ENCODE data around the gene ZNF683.
"Not testable (repeated sequence)": the region's sequence is repeated elsewhere in the genome, so short reads cannot be mapped to it uniquely, and the experiment has no call there.

Gene ZNF683

DNA sequence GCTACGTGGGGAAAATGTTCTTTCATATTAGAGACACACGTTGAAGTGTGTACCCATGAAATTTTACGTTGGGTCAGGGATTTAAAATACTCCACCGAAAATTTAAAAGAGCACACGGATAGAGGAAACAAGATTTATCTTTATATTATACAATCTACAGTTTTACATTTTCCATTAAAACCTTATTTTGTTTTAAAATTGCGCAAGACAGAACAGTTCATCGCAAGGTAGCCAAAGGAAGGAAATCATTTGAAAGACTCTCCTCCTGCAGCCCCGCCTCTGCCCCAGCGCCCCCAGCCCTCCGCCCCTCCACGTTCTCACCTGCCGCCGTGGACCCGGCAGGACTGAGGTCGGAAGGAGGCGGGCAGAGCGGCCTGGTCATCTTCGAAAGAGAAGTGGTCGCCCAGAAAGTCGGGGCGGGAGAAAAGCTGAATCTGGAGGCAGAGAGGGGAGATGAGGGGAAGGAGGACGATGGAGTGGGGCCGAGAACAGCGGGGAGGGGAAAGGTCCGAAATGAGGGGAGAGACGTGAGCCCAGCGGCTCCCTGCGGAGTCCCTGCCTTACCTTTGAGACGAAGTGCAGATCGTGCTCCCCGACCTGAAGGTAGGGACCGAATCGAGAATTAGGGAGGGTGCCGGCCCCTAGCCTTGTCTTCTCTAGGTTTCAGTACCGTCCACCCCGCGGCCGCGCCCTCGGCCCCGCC is 36.6 kb downstream of the ZNF683 start:
- no peak for DNase-seq

DNA sequence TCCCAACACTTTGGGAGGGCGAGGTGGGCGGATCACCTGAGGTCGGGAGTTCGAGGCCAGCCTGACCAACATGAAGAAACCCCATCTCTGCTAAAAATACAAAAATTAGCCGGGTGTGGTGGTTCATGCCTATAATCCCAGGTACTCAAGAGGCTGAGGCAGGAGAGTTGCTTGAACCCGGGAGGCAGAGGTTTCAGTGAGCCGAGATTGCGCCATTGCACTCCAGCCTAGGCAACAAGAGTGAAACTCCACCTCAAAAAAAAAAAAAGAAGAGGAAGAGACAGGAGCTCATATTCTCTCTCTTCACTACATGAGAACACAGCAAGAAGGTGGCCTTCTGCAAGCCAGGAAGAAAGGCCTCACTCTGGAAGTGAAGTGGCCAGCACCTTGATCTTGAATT is 39.2 kb downstream of the ZNF683 start:
- not testable (repeated sequence) for DNase-seq

DNA sequence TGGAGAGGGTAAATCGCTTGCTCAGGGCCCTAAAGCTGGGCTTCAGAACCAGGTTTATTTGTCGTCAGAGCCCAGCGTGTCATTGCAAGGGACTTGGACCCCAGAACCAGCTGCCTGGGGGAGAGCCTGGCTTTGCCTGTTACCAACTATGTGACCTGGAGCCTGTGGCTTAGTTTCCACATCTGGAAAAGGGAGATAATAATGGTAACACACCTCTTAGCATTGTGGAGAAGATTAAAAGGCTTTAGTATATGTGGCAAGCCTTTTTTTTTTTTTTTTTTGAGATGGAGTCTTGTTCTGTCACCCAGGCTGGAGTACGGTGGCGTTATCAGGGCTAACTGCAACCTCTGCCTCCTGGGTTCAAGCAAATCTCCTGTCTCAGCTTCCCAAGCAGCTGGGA is 42.3 kb downstream of the ZNF683 start:
- DNase-seq: no peak

DNA sequence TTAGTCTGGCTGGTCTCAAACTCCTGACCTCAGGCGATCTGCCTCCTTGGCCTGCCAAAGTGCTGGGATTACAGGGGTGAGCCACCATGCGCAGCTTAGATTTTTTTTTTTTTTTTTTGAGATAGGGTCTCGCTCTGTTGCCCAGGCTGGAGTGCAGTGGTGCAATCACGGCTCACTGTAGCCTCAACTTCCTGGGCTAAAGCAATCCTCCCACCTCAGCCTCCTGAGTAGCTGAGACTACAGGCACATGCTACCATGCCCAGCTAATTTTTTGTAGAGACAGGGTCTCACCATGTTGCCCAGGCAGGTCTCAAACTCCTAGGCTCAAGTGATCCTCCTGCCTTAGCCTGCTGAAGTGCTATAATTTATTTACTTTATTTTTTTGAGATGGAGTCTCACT is 43.2 kb downstream of the ZNF683 start:
- not testable (repeated sequence) for DNase-seq

DNA sequence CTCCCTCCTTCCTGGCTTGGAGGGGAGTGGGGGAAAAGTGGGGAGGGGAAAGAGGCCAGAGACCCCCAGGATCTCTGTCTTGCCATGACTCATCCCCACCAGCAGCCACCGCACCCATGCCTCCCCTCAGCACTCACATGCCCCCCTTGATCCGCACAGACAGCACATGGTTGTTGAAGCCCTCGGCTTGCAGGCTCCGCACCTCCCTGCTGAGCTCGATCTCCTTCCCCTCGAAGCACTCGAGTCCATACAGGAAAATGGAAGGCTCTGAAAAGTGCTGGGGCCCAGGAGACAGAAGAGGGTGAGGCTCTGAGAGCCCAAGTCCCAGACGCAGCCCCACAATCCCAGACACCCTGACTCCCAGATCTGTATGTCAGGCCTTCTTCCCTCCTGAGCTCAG is 44.0 kb downstream of the ZNF683 start:
- no peak for DNase-seq

DNA sequence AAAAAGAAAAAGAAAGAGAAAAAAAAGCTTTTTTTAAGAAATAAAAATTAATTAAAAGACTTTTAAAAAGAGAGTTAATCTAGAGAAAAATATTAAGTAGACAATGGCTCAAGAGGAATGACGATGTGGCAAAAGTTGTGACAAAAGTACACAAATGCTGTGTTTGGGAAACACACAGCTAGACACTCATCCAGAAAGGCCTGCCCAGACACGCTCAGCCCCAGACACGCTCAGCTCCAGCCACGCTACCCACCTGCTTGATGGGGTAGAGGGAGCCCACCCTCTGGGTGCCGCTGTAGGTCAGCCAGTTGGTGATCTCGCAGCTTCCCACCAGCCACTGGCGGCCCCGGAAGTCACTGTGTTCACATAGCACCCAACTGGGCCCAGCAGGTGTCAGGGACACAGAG is 44.6 kb downstream of the ZNF683 start:
- no peak for DNase-seq

DNA sequence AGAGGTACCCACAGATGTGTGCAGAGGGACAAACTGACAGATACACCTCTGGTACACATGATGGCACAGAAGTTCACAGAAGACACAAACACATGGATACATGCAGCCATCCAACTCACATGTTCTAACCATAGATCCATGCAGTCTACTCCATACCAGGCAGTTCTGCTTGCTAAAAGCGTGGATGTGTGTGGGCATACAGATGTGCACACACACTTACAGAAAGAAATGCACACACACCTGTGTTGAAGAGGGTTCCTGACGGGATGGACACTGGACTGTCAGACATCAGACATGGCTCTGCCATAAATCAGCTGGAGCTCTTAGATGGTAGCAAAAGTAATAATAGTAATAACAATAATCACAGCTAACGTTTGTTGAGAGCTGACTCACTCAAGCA is 48.0 kb downstream of the ZNF683 start:
- DNase-seq: no peak

DNA sequence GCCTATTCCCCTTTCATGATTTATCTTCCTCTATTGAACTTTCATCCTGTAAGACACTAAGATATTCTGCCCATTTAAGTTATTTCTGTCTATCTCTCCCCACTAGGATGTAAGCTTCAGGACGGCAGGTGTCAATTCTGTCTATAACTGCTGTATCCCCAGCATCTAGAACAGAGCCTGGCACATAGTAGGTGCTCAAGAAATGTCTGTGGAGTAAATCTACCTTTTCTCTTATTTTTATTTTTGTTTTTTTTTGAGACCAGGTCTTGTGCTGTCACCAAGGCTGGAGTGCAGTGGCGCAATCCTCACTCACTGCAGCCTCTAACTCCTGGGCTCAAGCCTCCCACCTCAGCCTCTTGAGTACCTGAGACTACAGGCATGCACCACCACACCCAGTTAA is 49.2 kb downstream of the ZNF683 start:
- no peak for DNase-seq

DNA sequence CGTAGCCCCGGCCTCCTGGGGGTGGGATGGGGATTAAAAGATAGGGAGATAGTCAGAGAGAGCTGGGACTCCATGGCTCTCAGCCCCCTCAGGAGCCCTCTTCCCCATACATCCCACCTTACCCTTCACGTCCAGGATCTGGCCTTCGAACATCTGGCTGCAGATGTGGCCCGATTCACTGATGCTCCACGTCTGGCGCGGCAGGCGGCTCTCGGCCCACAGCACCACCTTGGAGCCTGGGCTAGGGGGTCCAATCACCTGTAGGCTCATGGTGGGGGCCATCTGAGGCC is 50.6 kb downstream of the ZNF683 start:
- no peak for DNase-seq

DNA sequence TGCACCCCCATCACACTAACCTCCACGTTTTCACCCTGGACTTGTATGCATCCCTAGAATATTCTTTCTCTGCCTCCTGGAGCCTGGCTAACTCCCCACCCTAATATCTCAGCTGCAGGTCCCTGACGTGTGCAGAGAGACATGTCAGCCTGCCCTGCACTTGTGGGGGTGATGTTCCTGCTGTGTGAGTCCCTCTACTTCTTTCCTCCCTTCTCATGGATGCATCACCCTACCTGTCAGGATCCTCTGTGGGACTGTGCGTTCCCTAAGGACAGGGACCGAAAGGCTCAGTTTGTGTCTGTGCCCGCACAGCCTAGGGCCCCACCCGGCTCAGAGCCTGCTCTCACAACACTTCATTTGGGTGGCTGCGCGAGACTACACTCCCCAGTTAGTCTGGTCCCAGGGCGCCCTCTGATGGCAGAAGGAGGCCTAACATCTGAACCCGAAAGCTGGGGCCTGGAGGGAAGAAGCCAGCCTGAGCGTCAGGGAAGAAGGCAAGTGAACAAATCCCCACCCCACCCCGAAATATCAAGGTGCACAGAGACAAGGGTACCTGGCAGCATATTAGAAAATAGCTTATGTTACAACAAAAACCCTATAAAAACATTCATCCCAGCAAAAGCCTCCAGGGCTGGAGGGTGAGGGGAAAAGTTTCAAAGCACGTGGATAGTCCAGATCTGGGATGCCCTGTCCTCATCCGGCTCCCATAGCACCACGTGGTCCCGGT is 51.1 kb downstream of the ZNF683 start:
- DNase-seq: peak; percentile 100

DNA sequence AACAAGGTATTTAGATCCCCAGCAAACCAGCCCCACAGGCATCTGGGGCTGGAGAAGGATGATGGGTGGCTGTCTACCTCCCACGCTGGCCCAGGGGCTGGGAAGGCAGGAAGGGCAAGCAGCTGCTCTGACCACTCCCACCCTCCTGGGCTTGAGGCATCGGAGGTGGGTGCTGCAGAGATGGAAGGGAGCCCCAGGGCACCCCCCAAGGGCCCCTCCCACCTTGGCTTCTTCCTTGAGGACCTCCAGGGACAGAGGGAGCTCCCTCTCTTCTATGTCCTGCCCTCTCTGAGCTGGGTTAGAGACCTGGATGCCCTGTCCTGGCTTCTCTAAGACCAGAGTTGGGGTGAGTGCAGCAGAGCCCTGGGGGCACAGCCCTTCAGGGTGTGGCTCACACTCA is 51.7 kb downstream of the ZNF683 start:
- peak; percentile 68 for DNase-seq

DNA sequence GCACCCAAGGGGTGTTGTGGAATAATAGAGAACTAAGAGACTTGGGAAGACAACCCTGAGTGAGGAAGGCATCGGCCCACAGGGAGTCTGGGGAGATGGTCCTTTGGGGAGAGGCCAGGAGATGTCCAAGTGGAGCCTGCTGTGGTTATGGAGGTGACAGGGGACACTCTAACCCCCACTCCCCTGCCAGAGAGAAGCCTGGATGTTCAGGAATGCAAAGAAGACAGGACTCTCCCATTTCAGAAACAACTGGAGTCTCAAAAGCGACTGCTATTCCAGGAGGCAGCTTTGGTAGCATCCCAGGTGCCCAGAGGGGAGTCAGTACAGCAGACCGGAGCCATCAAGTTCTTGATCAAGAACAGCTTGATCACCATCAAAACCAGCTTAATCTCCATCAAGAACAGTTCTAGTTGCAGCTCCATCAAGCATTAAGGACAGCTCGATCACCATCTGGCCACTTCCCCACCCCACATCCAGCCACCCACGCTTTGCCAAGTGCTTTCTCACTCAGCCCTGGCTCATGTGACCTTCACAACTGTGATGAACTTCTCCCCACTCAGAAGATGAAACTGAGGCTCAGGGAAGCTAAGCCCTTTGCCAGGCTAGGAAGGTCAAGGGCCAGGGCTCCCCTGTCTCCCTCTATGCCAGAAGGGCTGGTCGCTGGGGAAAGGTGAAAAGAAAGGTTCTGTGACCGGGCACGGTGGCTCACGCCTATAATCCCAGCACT is 54.0 kb downstream of the ZNF683 start:
- peak; percentile 78 for DNase-seq

DNA sequence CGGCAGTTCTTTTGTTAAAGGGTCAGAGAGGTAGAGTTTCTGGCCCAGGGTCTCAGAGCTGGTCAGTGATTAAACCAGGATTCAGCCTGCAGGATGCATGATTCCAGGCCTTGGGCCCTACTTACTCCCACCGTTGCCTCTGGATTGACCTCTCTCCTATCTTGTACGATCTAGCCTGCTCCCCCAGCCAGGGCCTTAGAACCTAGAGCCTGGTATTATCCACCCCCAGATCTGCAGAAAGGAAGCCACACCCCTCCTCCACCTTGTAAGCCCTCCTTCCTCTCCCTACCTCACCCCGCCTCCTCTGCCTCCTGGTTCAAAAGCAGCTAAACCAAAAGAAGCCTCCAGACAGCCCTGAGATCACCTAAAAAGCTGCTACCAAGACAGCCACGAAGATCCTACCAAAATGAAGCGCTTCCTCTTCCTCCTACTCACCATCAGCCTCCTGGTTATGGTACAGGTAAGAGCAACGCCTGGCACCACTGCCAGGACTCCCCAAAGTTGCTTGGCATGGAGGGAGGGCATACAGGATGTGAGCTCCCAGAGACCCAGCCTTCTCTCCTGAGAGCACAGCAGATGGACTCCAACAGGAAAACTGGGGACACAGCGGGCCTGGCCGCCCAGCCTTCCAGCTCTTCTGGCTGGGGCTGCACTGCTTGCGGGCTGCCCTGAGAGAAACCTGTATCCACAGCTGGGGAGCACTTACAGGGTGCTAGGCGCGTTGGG is 54.8 kb downstream of the ZNF683 start, which contains the start of gene CD52:
TSS of gene CD52 (plus strand) at position 347 of the 726 bp plus-strand sequence. CDS start at position 407, 60 bp downstream.
- DNase-seq: peak; percentile 83

DNA sequence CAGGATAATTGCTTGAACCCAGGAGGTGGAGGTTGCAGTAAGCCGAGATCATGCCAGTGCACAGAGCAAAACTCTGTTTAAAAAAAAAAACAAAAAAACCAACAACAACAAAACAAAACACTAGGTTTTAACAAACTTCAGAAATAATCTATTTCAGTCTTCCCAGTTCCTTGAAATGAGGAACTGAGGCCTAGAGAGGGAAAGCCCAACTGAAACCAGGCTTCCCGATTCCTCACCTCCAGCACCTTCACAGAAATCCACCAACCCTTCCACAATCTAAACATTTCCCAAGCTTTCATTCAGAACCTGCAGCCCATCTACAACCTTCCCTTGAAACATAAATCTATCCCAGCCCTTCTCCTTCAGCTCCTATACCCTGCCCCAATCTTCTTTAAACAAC is 55.4 kb downstream of the ZNF683 start:
- DNase-seq: no peak

DNA sequence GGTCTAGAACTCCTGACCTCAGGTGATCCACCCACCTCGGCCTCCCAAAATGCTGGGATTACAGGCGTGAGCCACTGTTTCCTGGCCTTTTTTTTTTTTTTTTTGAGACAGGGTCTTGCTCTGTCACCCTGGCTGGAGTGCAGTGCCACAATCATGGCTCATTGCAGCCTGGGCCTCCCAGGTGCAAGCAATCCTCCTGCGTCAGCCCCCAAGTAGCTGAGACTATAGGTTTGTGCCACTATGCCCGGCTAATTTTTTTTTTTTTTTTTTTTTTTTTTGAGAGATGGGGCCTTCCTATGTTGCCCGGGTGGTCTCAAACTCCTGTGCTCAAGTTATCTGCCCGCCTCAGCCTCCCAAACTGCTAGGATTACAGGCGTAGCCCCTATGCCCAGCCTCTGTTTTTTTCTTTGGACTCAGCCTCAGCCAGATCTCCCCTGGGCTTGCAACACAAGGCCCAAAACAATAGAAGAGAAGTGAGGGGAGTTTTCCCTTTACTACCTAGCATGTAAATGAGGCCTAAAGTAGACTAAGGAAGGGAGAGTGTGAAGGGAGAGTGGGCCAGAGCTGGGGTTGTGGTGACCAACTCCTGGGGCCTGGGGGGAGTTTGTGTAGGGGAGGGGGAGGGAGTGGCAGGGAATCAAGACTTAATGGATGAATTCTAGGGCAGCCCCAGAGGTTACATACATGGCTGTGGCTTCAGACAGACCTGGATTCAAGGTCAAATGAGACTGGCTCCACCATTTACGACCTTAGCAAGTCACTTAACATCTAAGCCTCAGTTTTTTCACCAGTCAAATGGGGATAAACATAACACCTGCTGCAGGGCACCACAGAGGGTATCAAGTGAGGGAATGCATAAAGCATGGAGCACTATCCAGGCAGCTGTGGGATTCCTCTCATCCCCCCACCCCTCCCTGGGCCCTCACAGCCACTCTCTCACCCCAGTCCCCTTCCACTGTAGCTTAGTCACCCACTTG is 56.4 kb downstream of the ZNF683 start:
- no peak for DNase-seq

DNA sequence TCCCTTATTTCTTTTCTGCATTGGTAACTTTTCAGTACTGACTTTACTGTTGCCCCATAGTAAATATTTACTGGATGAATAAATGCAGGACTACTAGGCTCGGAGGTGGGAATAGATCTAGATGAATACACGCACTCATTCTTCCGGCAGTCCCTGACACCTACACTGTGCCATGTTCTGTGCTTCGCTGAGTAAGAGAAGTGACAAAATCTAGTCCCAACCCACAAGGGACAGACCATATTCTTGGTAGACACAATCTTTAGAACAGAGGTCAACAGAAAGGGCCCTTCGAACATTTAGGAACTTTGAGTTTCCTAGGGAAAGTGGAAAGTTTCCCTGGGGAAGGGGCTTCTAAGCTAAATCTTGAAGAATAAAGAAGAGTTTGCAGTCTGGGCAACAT is 58.0 kb downstream of the ZNF683 start:
- no peak for DNase-seq

All from activated CD8-positive, alpha-beta memory T cell treated with anti-CD3 and anti-CD28 coated beads for 24 hours (primary cell).